Measurements from ENCODE around the gene DNM2. TPM values are rescaled to one million over a fixed set of nuclear protein-coding genes. Genes with fewer than 3 reads are reported as not detected.

DNM2 gene
- polyA plus RNA-seq, 1 donor: 131 TPM

DNA sequence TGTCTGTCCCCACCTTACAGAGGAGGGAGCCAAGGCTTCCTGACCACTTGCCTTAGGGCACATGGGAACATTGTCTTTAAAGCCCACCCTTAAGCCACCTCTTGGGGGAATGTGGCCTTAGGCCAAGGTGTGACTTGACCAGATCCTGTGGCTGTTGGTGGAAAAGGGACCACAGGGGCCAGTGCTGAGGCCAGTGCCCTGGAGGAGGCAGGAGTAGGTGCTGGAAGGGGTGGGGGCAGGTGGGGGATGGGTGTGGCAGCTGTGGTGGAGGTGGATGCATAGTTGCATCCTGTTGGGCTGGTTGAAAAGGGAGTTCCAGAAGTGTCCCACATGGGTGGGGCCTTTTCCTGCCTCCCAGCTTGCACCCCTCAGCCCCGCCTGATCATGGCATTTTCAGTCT lies 44.8 kb downstream of the DNM2 start:
- Histone ChIP-seq H3K9me3 (ENCODE audit: control insufficient read depth, low read depth, low read length) (no peaks in the 10 kb centered on the region), H3K27ac (ENCODE audit: low read length) (peak overlapping the region; percentile 24), H3K36me3 (ENCODE audit: control insufficient read depth, insufficient read depth, low read length) (peaks cover 29% of the 10 kb centered on the region), H3K4me3 (ENCODE audit: low read length) (no peak overlapping the region), H3K27me3 (ENCODE audit: control insufficient read depth, insufficient read depth, low read length) (no peaks in the 10 kb centered on the region), H3K4me1 (ENCODE audit: control insufficient read depth, insufficient read depth, low read length) (peaks cover 61% of the 10 kb centered on the region)
- no peak for DNase-seq
- WGBS (ENCODE audit: insufficient coverage, low lambda C conversion rate): no CpG with 5 or more reads among the region's 1 CpG

DNA sequence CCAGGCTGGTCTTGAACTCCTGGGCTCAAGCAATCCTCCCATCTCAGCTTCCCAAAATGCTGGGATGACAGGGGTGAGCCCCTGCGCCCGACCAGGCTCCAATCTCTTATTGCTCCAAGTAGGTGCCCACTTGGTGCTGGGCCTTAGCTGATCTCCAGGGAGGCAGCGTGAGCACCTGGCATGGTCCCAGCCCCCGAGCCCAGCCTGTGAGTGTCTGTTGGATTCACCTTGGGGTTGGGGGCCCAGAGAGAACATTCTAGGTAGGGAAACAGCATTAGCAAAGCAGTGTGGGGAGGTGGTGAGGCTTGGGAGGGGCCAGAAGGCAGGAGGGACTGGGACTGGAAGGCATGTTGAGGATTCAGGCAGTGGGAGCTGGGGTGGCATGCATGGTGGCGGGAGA lies 45.5 kb downstream of the DNM2 start:
- DNase-seq: no peak
- Histone ChIP-seq H3K36me3 (ENCODE audit: control insufficient read depth, insufficient read depth, low read length) (peaks cover 33% of the 10 kb centered on the region), H3K4me3 (ENCODE audit: low read length) (no peak overlapping the region), H3K4me1 (ENCODE audit: control insufficient read depth, insufficient read depth, low read length) (peaks cover 62% of the 10 kb centered on the region), H3K27me3 (ENCODE audit: control insufficient read depth, insufficient read depth, low read length) (no peaks in the 10 kb centered on the region), H3K9me3 (ENCODE audit: control insufficient read depth, low read depth, low read length) (no peaks in the 10 kb centered on the region), H3K27ac (ENCODE audit: low read length) (peak overlapping the region; percentile 86)
- no CpG with 5 or more reads among the region's 5 CpGs for WGBS (ENCODE audit: insufficient coverage, low lambda C conversion rate)

DNA sequence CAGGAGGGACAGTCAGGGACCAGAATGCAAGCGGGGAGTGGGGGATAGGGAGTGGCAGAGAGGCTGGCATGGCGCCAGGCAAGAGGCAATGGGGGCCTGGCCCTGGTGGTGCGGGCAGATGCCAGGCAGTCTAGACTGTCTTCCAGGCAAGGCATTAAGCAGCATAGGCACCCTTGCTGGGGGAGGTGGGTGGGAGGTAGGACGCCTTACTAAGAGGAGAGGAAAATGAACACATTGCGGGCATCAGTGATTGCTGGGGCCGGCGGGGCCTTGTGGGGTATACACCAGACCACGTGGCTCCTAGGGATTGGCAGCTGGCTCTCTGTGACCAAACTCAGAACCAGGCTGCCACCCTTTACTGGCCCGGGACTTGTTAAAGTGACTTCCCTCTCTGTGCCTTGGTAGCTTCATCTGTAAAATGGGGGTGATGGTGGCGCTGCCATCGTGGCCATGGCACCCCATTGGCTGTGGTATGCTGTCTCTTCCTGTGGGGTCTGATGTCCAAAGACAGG lies 46.0 kb downstream of the DNM2 start:
- 0% methylated on average over 1 of the region's 11 CpGs for WGBS (ENCODE audit: insufficient coverage, low lambda C conversion rate)
- H3K36me3 ChIP-seq (ENCODE audit: control insufficient read depth, insufficient read depth, low read length): peaks cover 36% of the 10 kb centered on the region
- no peaks in the 10 kb centered on the region for H3K9me3 ChIP-seq (ENCODE audit: control insufficient read depth, low read depth, low read length)
- no peaks in the 10 kb centered on the region for H3K27me3 ChIP-seq (ENCODE audit: control insufficient read depth, insufficient read depth, low read length)
- H3K4me3 ChIP-seq (ENCODE audit: low read length): no peak overlapping the region
- H3K27ac ChIP-seq (ENCODE audit: low read length): peak overlapping the region; percentile 86
- no peak for DNase-seq
- H3K4me1 ChIP-seq (ENCODE audit: control insufficient read depth, insufficient read depth, low read length): peaks cover 67% of the 10 kb centered on the region

DNA sequence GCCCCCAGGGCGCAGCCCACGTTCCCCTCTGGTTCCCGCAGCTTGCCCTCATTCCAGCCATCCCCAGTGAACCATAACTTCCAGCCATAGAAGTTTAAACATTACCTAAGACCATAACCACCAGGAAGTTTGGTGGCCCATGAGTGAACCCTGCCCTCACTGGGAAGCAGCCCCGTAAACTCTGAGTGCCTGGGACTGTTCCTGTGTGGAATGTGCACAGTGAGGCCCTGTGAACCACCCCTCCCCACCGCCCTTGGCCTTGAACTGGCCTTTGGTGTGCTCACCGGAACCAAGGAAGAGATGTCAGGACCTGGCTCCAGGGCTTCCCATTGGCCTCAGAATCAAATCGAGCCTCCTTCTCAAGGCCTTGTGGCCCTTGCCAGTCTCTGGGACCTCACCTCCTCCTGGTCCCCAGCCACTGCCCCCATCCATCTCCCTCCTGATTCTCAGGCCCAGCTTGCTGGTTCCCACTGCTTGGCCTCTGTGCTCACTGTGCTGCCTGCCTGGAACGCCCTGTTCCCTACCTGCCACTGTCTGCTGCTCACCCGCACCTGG lies 46.5 kb downstream of the DNM2 start:
- no CpG with 5 or more reads among the region's 9 CpGs for WGBS (ENCODE audit: insufficient coverage, low lambda C conversion rate)
- Histone ChIP-seq H3K9me3 (ENCODE audit: control insufficient read depth, low read depth, low read length) (no peaks in the 10 kb centered on the region), H3K4me1 (ENCODE audit: control insufficient read depth, insufficient read depth, low read length) (peaks cover 68% of the 10 kb centered on the region), H3K4me3 (ENCODE audit: low read length) (no peak overlapping the region), H3K27me3 (ENCODE audit: control insufficient read depth, insufficient read depth, low read length) (no peaks in the 10 kb centered on the region), H3K36me3 (ENCODE audit: control insufficient read depth, insufficient read depth, low read length) (peaks cover 41% of the 10 kb centered on the region), H3K27ac (ENCODE audit: low read length) (peak overlapping the region; percentile 86)
- DNase-seq: peak; percentile 86 to 92

DNA sequence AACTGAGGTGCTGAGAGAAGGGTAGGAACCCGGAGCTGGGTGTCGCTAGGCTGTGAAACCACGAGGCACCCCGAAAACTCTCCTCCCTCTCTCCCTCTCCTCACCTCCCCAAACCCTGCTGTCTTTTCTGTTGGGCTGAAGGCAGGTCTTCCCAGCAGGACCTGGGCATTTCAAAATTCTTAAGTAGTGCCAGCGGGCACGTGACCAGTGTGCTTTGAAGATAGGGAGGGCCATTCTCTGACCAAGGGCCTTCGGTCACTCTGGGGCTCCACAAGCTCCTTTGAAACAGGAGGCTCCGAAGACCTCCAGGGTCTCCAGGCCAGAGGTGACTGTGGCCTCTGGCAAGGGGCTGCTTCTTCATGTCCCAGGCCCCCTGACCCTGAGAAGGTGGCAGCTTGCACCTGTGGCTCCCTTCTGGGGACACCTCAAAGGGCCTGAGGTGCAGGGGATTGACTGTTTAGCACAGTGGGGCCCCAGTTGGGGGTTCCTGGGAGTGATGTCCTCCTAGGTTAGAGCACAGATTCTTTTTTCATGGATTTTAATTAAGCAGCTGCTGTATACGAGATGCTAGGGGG lies 48.3 kb downstream of the DNM2 start:
- H3K4me3 ChIP-seq (ENCODE audit: low read length): no peak overlapping the region
- peak overlapping the region; percentile 45 for H3K27ac ChIP-seq (ENCODE audit: low read length)
- H3K27me3 ChIP-seq (ENCODE audit: control insufficient read depth, insufficient read depth, low read length): no peaks in the 10 kb centered on the region
- H3K36me3 ChIP-seq (ENCODE audit: control insufficient read depth, insufficient read depth, low read length): peaks cover 45% of the 10 kb centered on the region
- peaks cover 67% of the 10 kb centered on the region for H3K4me1 ChIP-seq (ENCODE audit: control insufficient read depth, insufficient read depth, low read length)
- H3K9me3 ChIP-seq (ENCODE audit: control insufficient read depth, low read depth, low read length): no peaks in the 10 kb centered on the region
- no CpG with 5 or more reads among the region's 9 CpGs for WGBS (ENCODE audit: insufficient coverage, low lambda C conversion rate)
- no peak for DNase-seq

DNA sequence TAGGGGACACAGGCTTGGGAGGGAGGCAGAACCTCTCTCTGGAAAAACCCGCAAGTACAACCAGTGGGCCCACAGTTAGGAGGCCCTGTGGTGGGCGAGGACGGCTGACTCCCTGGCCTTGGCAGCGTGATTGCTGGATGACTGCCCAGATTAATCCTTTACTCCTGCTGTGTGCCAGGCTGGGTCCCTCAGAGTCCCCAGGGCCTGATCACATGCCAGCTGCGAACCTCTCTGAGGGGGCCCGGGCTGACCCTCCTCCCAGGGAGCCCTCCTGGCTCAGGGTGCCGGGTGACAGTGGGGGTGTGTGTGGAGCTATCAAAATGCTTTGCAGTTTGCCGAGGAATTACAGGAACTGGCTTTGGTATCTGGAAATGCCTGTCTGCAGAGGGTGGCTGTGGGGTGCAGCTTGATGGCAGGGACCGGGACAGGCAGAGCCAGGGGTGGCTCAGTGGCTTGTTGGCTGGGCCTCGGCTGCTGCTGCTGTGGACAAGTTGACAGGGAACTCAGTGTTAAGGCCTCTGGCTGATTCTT lies 48.9 kb downstream of the DNM2 start:
- Histone ChIP-seq H3K36me3 (ENCODE audit: control insufficient read depth, insufficient read depth, low read length) (peaks cover 39% of the 10 kb centered on the region), H3K4me1 (ENCODE audit: control insufficient read depth, insufficient read depth, low read length) (peaks cover 67% of the 10 kb centered on the region)

DNA sequence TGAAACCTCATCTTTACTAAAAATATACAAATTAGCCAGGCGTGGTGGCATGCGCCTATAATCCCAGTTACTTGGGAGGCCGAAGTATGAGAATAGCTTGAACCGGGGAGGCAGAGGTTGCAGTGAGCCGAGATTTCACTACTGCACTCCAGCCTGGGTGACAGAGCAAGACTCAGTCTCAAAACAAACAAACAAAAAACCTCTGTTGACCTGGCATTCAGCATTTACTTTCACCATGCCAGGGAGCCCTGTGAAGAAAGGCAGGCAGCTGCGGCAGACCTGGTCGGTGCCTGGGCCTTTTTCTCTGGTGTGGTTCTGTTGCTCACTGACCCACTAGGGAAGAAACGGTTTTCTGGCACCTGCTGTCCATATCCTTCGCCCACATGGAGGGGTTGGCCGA lies 49.8 kb downstream of the DNM2 start:
- no peak for DNase-seq
- Histone ChIP-seq H3K27ac (ENCODE audit: low read length) (no peak overlapping the region), H3K4me3 (ENCODE audit: low read length) (no peak overlapping the region), H3K9me3 (ENCODE audit: control insufficient read depth, low read depth, low read length) (no peaks in the 10 kb centered on the region), H3K27me3 (ENCODE audit: control insufficient read depth, insufficient read depth, low read length) (no peaks in the 10 kb centered on the region), H3K36me3 (ENCODE audit: control insufficient read depth, insufficient read depth, low read length) (peaks cover 35% of the 10 kb centered on the region), H3K4me1 (ENCODE audit: control insufficient read depth, insufficient read depth, low read length) (peaks cover 61% of the 10 kb centered on the region)
- no CpG with 5 or more reads among the region's 10 CpGs for WGBS (ENCODE audit: insufficient coverage, low lambda C conversion rate)

More for the DNA sequence above, 48.9 kb downstream of the DNM2 start:
- no peak for DNase-seq
- no peaks in the 10 kb centered on the region for H3K27me3 ChIP-seq (ENCODE audit: control insufficient read depth, insufficient read depth, low read length)
- no peaks in the 10 kb centered on the region for H3K9me3 ChIP-seq (ENCODE audit: control insufficient read depth, low read depth, low read length)
- no peak overlapping the region for H3K4me3 ChIP-seq (ENCODE audit: low read length)
- H3K27ac ChIP-seq (ENCODE audit: low read length): peak overlapping the region; percentile 45
- WGBS (ENCODE audit: insufficient coverage, low lambda C conversion rate): no CpG with 5 or more reads among the region's 10 CpGs

DNA sequence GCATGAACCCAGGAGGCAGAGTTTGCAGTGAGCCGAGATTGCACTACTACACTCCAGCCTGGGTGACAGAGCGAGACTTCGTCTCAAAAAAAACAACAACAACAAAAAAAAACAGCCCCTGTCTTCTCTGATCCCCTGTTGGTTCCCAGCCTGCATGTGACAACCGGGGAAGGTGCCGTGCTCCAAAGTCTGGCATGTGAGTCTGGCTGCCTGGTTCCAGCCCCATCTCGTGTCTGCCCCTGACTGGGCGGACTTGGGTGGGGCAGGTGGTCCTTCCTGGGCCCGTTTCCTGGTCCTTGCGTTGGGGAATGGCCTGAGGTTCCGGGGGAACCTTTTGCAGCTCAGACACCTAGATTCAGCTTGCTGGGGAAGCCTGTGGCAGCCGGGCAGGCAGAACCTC lies 50.5 kb downstream of the DNM2 start:
- H3K27me3 ChIP-seq (ENCODE audit: control insufficient read depth, insufficient read depth, low read length): no peaks in the 10 kb centered on the region
- H3K27ac ChIP-seq (ENCODE audit: low read length): no peak overlapping the region
- no peak overlapping the region for H3K4me3 ChIP-seq (ENCODE audit: low read length)
- peaks cover 56% of the 10 kb centered on the region for H3K4me1 ChIP-seq (ENCODE audit: control insufficient read depth, insufficient read depth, low read length)
- peaks cover 36% of the 10 kb centered on the region for H3K36me3 ChIP-seq (ENCODE audit: control insufficient read depth, insufficient read depth, low read length)
- no peaks in the 10 kb centered on the region for H3K9me3 ChIP-seq (ENCODE audit: control insufficient read depth, low read depth, low read length)
- no CpG with 5 or more reads among the region's 11 CpGs for WGBS (ENCODE audit: insufficient coverage, low lambda C conversion rate)
- no peak for DNase-seq

DNA sequence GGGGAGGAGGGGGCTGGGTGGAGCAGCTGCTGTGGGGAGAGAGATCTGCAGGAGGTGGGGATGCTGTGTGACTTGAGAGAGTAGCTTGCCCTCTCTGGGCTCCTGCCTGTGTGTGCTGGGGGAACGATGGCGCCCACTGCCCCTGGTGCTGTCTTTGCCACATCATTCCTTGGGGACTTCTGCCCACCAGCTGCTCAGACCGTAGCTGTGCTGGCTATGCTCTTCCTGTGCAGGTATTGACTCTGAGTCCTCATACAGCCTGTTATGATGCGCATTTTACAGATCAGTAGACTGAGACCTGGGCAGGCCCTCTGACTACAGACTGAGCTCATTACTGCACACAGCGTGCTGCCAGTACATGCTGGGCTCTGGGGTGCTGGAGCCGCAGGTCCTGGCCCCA lies 51.1 kb downstream of the DNM2 start:
- peaks cover 40% of the 10 kb centered on the region for H3K36me3 ChIP-seq (ENCODE audit: control insufficient read depth, insufficient read depth, low read length)
- WGBS (ENCODE audit: insufficient coverage, low lambda C conversion rate): no CpG with 5 or more reads among the region's 6 CpGs
- peaks cover 50% of the 10 kb centered on the region for H3K4me1 ChIP-seq (ENCODE audit: control insufficient read depth, insufficient read depth, low read length)
- no peak for DNase-seq
- no peaks in the 10 kb centered on the region for H3K27me3 ChIP-seq (ENCODE audit: control insufficient read depth, insufficient read depth, low read length)
- no peak overlapping the region for H3K4me3 ChIP-seq (ENCODE audit: low read length)
- peak overlapping the region; percentile 32 for H3K27ac ChIP-seq (ENCODE audit: low read length)
- no peaks in the 10 kb centered on the region for H3K9me3 ChIP-seq (ENCODE audit: control insufficient read depth, low read depth, low read length)

DNA sequence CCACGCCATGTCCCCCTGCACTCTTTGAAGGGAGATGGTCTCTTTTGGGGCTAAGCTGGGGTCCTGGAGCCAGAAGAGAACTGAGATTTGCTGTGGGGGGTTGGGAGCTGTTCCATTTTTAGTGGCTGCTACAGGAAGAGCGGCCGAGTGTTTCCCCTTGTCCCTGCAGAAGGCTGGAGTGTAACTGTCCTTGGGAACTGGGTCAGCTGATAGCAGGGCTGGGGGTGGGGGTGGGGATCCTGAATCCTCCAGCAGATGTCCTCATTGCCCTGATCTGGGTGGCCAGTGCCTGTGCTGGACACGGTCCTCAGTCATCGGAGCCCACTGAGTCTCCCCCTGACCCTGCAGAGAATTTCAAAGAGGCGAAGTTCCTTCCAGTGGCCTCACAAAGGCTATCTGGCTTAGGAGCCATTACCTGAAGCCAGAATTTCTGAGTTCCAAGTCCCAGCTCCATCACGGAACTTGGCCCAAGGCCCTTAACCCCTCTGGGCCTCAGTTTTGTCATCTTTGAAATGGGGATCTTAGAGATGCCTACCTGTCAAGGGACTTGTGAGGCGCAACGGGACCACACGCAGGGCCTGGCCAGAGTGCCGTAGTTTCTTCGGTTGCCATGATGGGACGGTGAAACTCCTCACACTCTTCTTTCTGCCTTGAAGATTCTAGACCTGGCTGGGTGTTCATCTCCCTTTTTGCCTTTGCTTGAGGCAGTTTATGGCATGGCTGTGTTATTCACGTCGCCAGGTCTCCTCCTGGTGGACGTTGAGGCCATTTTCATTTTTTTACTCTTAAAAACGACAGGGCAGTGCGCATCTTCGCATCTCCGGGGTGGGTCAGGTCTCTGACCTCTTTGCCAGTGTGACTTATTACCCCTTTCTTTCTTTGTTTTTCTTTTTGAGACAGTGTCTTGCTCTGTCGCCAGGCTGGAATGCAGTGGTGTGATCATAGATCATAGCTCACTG lies 51.9 kb downstream of the DNM2 start:
- DNase-seq: no peak
- no peaks in the 10 kb centered on the region for H3K27me3 ChIP-seq (ENCODE audit: control insufficient read depth, insufficient read depth, low read length)
- H3K27ac ChIP-seq (ENCODE audit: low read length): peak overlapping the region; percentile 32
- no peaks in the 10 kb centered on the region for H3K9me3 ChIP-seq (ENCODE audit: control insufficient read depth, low read depth, low read length)
- peaks cover 43% of the 10 kb centered on the region for H3K4me1 ChIP-seq (ENCODE audit: control insufficient read depth, insufficient read depth, low read length)
- no CpG with 5 or more reads among the region's 21 CpGs for WGBS (ENCODE audit: insufficient coverage, low lambda C conversion rate)
- H3K4me3 ChIP-seq (ENCODE audit: low read length): no peak overlapping the region
- peaks cover 44% of the 10 kb centered on the region for H3K36me3 ChIP-seq (ENCODE audit: control insufficient read depth, insufficient read depth, low read length)

All from large intestine (tissue), 3 donors.